GM12878 (cell line): ENCODE data around the gene FERMT3. TPM values are rescaled to one million over a fixed set of nuclear protein-coding genes. Genes with fewer than 3 reads are reported as not detected.
A peak's percentile ranks its signal among the peaks of the same experiment; 100 is the strongest.

Experiments used
- BMI1 ChIP-seq: fragments of 450-650 bp; IDR thresholded peaks from 2 replicates; pipeline ENCODE4 v1.6.1; 2016; ENCODE audit warnings: mild to moderate bottlenecking, moderate library complexity, borderline replicate concordance
- EP300 ChIP-seq, 2 experiments: fragments of 150-350 bp in 1 of 2; IDR thresholded peaks; 2 replicates each; pipeline ENCODE4 v1.6.1; 2011 to 2012; ENCODE audit warnings: low read depth in 2 of 2, low read length in 2 of 2, borderline replicate concordance in 1 of 2, improper control_type of control experiment in 1 of 2, inconsistent platforms in 1 of 2; ENCODE audit not compliant: control insufficient read depth in 1 of 2
- ETV6 ChIP-seq, 2 experiments: fragments of 450-650 bp in 1 of 2; IDR thresholded peaks in 1 of 2; conservative IDR thresholded peaks in 1 of 2; 2 replicates each; pipeline ENCODE4 v1.6.1; 2014; ENCODE audit warnings: antibody characterized with exemption in 1 of 2, borderline replicate concordance in 1 of 2, low read depth in 1 of 2, mild to moderate bottlenecking in 1 of 2, moderate library complexity in 1 of 2
- IKZF1 ChIP-seq: fragments of 450-650 bp; conservative IDR thresholded peaks from 2 replicates; pipeline ENCODE4 v1.6.1; 2017; ENCODE audit warnings: antibody characterized with exemption, mild to moderate bottlenecking
- MYC ChIP-seq: IDR thresholded peaks from 2 replicates; pipeline ENCODE4 v1.6.1; 2011; ENCODE audit warnings: mild to moderate bottlenecking, low read length, moderate library complexity, inconsistent platforms; ENCODE audit not compliant: insufficient read depth, insufficient replicate concordance, insufficient read length, severe bottlenecking
- NR2F1 ChIP-seq: fragments of 450-650 bp; conservative IDR thresholded peaks from 2 replicates; pipeline ENCODE4 v1.6.1; 2017; ENCODE audit warnings: mild to moderate bottlenecking
- SREBF1 ChIP-seq: IDR thresholded peaks from 2 replicates; pipeline ENCODE4 v1.6.1; 2012; ENCODE audit warnings: mild to moderate bottlenecking, low read length
- YY1 ChIP-seq: IDR thresholded peaks from 2 replicates; pipeline ENCODE4 v1.6.1; 2011; ENCODE audit warnings: low read depth, mild to moderate bottlenecking, low read length
- ZSCAN29 ChIP-seq: fragments of 450-650 bp; IDR thresholded peaks from 2 replicates; pipeline ENCODE4 v1.6.1; 2017; ENCODE audit warnings: mild to moderate bottlenecking, moderate library complexity
- polyA plus RNA-seq, 11 experiments: library from polyadenylated mRNA; depleted of rRNA in 4 of 11; unstranded in 6 of 11; stranded (reverse) in 5 of 11; fragments of >200 nt; fragmentation: Nextera tagmentation in 4 of 11; fragmentation: Illumina TruSeq in 1 of 11; extraction: Ambion mirVana in 4 of 11; extraction: Trizol in 1 of 11; gene quantifications; 1 replicate in 1 of 11; 2 replicates in 10 of 11; pipeline versions ENCODE4 v1.2.1 to v1.2.3, GENCODE V29; 2011 to 2016; ENCODE audit warnings: inconsistent platforms in 2 of 11, missing spikeins in 2 of 11, low read depth in 1 of 11
- total RNA-seq, 4 experiments: library from RNA; depleted of rRNA in 3 of 4; stranded (reverse); fragments of >200 nt in 3 of 4; fragmentation: Illumina TruSeq in 1 of 4; extraction: Trizol in 1 of 4; gene quantifications; 2 replicates each; pipeline versions ENCODE4 v1.2.1 to v1.2.3, GENCODE V29; 2013 to 2021
- TF ChIP-seq, protein P1 (sequence below): fragments of 450-650 bp; IDR thresholded peaks from 2 replicates; pipeline ENCODE4 v1.6.1; 2017; ENCODE audit warnings: mild to moderate bottlenecking, moderate library complexity

FERMT3 gene
- total and polyA plus RNA-seq, 10 of the 15 experiments (the other 5 are each of a cell fraction or from before 2014, with no cell fraction given) = 2.0 to 211 (median 114) TPM

DNA sequence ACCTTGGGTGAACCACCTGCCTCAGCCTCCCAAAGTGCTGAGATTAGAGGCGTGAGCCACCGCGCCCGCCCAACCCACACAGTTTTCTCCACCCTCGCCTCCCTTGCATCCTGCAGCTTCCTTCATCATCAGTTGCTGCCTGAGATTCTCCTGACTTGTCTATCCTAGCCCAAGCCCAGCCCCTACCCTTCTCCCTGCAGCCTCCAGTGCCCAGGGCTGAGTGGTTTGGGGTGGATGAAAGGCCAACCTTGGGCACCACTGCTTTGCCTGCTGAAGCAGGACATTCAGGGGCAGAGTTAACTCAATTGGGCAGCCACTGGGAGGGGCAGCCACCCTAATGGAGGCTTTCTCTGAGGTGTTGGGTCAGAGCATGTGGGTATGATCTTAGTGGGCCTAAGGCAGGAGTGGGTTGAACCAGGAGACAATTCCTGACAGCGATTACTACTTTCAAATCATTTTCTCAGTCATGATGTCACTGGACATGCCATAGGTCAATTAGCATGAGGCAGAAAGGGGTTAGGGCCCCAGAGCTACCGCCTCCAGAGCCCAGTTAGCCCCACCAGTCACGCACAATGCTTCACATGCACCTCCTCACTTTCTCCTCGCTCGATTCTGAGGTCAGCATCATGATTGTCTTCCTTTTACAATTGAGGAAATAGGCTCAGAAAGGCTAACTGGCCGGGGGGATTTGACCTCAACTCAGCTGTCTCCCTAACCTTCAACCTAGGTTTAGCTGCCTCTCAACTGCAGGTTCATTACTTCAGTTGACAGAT, 33.3 kb downstream of the FERMT3 start (continued):
- TF ChIP-seq, protein P1, sequence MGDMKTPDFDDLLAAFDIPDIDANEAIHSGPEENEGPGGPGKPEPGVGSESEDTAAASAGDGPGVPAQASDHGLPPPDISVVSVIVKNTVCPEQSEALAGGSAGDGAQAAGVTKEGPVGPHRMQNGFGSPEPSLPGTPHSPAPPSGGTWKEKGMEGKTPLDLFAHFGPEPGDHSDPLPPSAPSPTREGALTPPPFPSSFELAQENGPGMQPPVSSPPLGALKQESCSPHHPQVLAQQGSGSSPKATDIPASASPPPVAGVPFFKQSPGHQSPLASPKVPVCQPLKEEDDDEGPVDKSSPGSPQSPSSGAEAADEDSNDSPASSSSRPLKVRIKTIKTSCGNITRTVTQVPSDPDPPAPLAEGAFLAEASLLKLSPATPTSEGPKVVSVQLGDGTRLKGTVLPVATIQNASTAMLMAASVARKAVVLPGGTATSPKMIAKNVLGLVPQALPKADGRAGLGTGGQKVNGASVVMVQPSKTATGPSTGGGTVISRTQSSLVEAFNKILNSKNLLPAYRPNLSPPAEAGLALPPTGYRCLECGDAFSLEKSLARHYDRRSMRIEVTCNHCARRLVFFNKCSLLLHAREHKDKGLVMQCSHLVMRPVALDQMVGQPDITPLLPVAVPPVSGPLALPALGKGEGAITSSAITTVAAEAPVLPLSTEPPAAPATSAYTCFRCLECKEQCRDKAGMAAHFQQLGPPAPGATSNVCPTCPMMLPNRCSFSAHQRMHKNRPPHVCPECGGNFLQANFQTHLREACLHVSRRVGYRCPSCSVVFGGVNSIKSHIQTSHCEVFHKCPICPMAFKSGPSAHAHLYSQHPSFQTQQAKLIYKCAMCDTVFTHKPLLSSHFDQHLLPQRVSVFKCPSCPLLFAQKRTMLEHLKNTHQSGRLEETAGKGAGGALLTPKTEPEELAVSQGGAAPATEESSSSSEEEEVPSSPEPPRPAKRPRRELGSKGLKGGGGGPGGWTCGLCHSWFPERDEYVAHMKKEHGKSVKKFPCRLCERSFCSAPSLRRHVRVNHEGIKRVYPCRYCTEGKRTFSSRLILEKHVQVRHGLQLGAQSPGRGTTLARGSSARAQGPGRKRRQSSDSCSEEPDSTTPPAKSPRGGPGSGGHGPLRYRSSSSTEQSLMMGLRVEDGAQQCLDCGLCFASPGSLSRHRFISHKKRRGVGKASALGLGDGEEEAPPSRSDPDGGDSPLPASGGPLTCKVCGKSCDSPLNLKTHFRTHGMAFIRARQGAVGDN = peak; percentile 70
- TF ChIP-seq EP300 (IDR thresholded peaks at IDR 0.05; ENCODE audit: borderline replicate concordance in 1 of 2, control insufficient read depth in 1 of 2, low read depth in 2 of 2, low read length in 2 of 2) (no peak), IKZF1 (peak; percentile 17; the same call in 1 of the 2 replicates), NR2F1 (peak; percentile 18), SREBF1 (no peak), ETV6 (conservative IDR thresholded peaks at IDR 0.05 in 1 of 2, IDR thresholded peaks at IDR 0.05 in 1 of 2; ENCODE audit: borderline replicate concordance in 1 of 2, low read depth in 1 of 2) (peak in 1 of 2 experiments; percentile 95; a peak in 2 of 4 replicates), ZSCAN29 (no peak), MYC (no peak), BMI1 (no peak), YY1 (peak; percentile 58)
